DMS 273 (cell line): Measurements from ENCODE around the gene RNF208.
A peak's percentile ranks its signal among the peaks of the same experiment; 100 is the strongest.

ENCODE experiments used
- DNase-seq: peaks from one replicate; lab custom pipeline; 2025; ENCODE audit not compliant: unreplicated experiment; lab: John Stamatoyannopoulos, UW

Gene RNF208

GRCh38 chr9:137215196-137215986 is 6.6 kb downstream of the RNF208 start:
- DNase-seq: no peak

GRCh38 chr9:137214620-137215019 is 7.4 kb downstream of the RNF208 start:
- DNase-seq: no peak

DNA sequence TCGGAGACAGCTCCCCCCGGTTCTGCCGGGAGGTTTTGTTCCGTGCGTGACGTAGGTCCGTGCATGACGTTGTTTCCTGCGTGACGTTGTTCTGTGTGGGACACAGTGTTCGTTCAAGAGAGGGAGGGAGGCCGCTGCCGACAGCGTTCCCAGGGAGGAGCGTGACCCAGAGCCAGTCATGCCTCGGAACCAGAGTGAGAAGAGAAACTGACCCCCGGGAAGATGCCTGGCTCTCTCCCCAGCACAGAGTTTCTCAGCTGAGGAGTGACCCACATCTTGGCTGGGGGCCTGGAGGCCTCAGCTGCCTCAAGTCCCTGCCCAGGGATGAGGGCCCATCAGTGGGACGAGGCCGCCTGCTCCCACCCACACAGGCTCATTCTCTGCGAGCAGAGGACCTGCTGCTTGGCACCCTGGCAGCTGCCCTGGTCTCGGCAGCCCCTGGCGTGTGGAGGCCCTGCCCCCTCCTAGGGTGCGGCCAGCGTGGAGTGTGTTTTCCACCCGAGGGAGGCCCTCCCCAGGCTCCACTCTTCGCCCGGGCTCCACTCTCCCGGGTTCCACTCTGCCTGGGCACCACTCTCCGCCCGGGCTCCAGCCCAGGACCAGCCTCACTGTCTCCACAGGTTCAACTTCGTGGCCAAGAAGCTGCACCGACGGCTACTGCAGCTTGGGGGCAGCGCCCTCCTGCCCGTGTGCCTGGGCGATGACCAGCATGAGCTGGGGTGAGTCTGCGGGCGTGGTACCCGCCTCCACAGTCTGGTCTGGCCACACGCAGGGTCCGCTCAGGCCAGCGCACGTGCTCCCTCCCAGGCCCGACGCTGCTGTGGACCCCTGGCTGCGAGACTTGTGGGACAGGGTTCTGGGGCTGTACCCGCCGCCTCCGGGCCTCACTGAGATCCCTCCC is 8.6 kb downstream of the RNF208 start:
- no peak for DNase-seq

DNA sequence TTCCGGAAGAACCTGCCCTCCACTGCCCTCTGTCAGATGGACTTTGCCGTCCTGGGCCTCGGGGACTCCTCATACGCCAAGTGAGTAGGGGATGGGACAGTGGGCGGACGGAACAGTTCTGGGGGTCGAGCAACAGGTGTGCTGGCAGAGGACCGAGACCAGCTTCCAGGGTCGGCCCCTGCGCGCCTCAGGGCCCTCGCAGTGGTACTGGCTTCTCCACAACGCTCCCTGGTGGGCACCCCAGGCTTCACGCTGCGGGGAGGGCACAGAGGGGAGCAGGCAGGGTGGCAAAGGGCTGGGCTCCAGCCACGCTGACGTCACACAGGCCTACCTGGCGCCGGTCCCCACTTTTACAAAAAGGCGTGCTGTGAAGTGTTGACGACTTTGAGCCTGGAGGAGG is 9.5 kb downstream of the RNF208 start:
- DNase-seq: peak; percentile 40

DNA sequence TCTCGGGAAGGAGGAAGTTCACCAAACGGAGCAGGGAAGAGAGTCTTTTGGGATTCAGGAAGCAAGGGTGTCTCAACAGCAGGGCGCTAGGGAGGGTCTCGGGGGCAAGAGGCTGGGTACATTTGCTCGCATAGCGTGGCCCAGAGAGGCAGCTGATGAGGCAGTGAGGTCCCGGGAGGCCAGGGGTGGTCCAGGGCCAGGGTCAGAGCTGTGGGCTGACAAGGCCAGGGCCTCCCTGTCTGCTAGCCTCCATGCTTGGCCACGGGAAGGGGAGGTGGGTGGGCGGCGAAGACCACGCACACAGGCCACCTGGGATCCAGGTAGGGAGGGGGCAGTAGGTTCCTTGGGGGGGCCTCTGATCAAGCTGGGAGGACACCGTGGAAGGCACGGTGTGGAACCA is 10.5 kb downstream of the RNF208 start:
- no peak for DNase-seq

DNA sequence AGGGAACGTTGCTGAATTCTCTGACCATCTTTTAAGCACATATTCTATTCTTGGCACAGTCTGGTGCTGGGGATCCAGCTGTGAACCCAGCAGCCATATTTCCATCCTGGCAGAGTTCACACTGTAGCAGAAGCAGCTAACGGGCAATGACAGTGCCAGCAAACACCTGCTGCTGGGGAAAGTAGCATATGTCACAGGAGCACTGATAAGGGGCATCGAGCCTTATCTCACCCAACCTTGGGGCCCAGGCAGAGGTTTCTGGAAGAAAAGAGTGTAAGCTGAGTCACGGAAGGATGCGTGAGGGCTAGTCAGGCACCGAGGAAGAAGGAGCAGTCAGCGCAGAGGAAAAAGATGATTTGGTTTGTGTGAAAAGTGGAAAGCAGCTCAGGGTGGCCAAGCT is 15.4 kb downstream of the RNF208 start:
- DNase-seq: no peak

- DNase-seq: peak; percentile 95
Observed at GRCh38 chr9:137205126-137206069, 16.6 kb downstream of the RNF208 start, which contains the start of the genes NDOR1 and TMEM203. Gene NDOR1, plus strand, starts transcription at chr9:137205700. Its CDS starts 78 bp downstream, at chr9:137205778. Gene TMEM203, minus strand, starts transcription at chr9:137205648. Its CDS starts 234 bp downstream, at chr9:137205414.

GRCh38 chr9:137204731-137205125 is 17.3 kb downstream of the RNF208 start:
- no peak for DNase-seq

- no peak for DNase-seq
Observed at GRCh38 chr9:137202966-137203365, 19.1 kb downstream of the RNF208 start.

- DNase-seq: no peak
Observed at GRCh38 chr9:137201205-137201868, 20.7 kb downstream of the RNF208 start.

DNA sequence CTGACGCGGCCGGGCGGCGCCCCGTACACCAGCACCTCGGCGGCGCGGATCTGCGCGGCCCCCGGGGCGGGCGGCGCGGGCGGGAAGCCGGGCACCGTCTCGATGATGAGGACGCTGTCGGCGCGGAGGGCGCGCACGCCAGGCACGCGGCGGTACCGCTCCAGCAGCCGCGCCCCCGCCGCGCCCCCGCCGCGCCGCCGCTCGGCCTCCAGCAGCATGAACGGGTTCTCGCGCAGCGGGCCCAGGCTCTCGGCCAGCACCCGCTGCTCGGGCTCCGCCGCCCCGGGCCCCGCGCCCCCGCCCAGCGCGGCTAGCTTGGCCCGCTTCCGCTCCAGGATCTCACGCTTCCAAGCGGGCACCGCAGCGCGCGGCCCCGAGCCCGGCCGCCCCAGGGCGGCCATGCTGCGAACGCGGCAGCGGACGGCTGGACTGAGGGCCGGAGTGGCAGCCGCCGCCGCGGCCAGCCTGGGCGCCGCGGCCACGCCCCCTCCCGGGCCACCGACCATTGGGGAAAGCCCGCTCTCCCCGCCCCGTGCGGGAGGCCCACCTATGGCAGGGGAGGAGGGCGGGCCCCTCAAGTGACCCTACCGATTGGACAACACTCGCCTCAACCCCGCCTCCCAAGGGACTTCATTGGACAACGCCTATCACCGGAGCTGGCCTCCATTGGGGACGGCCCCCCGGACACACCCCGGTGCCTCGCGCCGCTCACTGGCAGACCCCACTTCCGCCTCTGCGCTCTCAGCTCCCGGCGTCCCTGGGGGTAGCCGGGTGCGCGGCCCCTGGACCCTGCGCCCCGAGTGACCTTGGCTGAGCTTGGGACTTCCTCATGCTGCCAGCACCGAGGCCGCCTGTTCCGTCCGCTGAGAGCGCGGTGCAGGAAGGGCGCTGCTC is 21.5 kb downstream of the RNF208 start, which contains the start of gene TPRN:
Gene TPRN (minus strand): TSS at position 431 of the 894 bp plus-strand sequence. CDS start 30 bp downstream, at position 401.
- peak; percentile 99 for DNase-seq

- no peak for DNase-seq
Observed at GRCh38 chr9:137199411-137200121, 22.5 kb downstream of the RNF208 start.

DNA sequence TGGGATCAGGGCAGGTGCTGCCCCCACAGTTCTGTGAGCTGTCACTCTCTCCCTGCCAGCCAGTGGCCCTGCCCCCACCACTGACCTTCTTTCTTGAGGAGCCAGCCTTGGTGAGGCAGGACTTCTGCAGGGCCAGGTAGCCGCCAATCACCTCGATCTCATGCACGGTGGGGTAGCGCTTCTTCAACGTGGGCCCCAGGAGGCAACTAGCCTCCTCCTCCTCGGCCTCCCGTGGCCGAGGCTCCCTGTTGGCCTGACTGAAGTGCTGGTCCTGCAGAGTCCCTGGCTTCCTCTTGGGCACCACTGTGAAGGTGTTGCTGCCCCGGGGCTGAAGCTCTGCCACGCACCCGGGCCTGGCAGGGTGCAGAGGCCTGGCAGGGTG is 23.1 kb downstream of the RNF208 start:
- DNase-seq: no peak

DNA sequence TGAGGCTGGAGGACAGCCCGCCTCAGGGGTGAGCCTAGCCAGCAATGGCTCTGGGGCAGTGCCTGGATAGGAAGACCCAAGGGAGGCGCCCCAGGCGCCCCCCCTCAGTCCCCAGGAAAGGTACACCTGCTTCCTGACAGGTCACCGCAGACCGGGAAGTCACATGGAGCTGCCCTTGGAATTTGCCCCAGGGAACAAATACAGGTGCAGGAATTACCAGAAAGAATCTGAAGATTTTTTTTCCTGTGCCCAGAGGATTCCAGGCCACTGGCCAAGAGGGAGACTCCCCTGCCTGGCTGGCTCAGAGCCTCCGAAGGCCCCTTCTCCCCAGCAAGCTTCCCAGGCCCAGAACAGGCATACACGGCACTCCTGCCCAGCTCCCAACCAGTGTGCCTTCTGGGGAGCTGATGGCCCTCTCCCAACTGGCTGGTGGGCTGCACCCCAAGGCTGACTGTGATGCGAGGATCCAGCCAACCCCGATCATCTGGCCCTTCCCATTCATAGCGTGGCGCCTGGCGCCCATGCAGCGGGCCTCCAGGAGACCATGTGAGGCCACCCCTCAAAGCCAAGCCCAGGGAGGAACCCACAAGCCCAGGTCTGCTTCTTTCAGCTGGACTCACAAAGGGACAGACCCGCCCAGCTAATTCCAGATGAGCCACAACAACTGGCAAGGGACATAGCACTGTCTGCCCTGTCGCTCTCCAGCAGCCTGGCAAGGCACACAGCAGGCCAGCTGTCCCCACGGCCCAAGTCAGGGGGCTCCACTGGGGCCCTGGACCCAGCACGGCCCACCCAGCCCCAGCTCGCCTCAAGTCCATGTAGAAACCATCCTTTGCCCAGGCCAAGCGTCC is 23.8 kb downstream of the RNF208 start:
- DNase-seq: no peak

- peak; percentile 39 for DNase-seq
Observed at GRCh38 chr9:137195525-137196220, 26.4 kb downstream of the RNF208 start.

- DNase-seq: no peak
Observed at GRCh38 chr9:137194909-137195308, 27.1 kb downstream of the RNF208 start.

- DNase-seq: no peak
Observed at GRCh38 chr9:137194388-137194787, 27.7 kb downstream of the RNF208 start.
